GM12878 (cell line): ENCODE measurements around the gene MBOAT2. TPM values are rescaled to one million over a fixed set of nuclear protein-coding genes. Genes with fewer than 3 reads are reported as not detected.
"Not testable (repeated sequence)": the region's sequence is repeated elsewhere in the genome, so short reads cannot be mapped to it uniquely, and the experiment has no call there.

Source experiments
- ATAC-seq: fragments of 200-7000 bp; cut with Tn5 transposase; 3 replicates; pipeline ENCODE4 v1.9.1; 2020; ENCODE audit warnings: mild to moderate bottlenecking, moderate library complexity
- BruUV-seq: library from RNA; stranded (reverse); fragments of 400-500 nt; replicated peaks from 2 replicates; lab custom pipeline; 2021; lab: Mats Ljungman, UMichigan
- CTCF ChIA-PET: fragments of 300-600 bp; sonication (Branson Sonifier 250); formaldehyde crosslinking; extraction: SDS; loops from one replicate; lab custom pipeline; 2021; ENCODE audit warnings: inconsistent platforms; lab: Yijun Ruan, JAX
- POLR2A ChIA-PET: fragments of 350-600 bp; formaldehyde crosslinking; extraction: SDS; loops from one replicate; lab custom pipeline; 2021; ENCODE audit warnings: inconsistent platforms; lab: Charles Lee
- RAD21 ChIA-PET: fragments of 300-600 bp; sonication (Branson Sonifier 250); formaldehyde crosslinking; loops from one replicate; lab custom pipeline; 2023; ENCODE audit warnings: antibody characterized with exemption; ENCODE audit not compliant: unreplicated experiment; lab: Charles Lee
- SMC1A ChIA-PET: fragments of 300-600 bp; sonication (Branson Sonifier 250); formaldehyde crosslinking; loops from one replicate; lab custom pipeline; 2023; ENCODE audit not compliant: unreplicated experiment, uncharacterized antibody; lab: Charles Lee
- DNase-seq: peaks from one replicate; pipeline ENCODE4 v3.0.0-alpha.2; 2011; ENCODE audit warnings: low read depth, low spot score
- FAIRE-seq: peaks from 3 replicates; lab custom pipeline; 2011; peaks lifted over from hg19 to GRCh38; lab: Jason Lieb, UNC
- H2AFZ ChIP-seq: 2 replicates; pipeline ENCODE4 v1.6.0; 2011; ENCODE audit warnings: low read depth, low read length, control low read depth; ENCODE audit not compliant: control insufficient read depth
- H3K27ac ChIP-seq: 2 replicates; pipeline ENCODE4 v1.5.1; 2011; ENCODE audit warnings: control low read depth; ENCODE audit not compliant: control insufficient read depth, insufficient read depth
- H3K27me3 ChIP-seq, 2 experiments: replicated peaks in 1 of 2; 2 replicates each; pipeline versions ENCODE4 v1.6.0 to v1.6.1; 2011; ENCODE audit warnings: low read length in 1 of 2; ENCODE audit not compliant: control insufficient read depth in 2 of 2, insufficient read depth in 2 of 2
- H3K36me3 ChIP-seq, 2 experiments: 2 replicates each; pipeline ENCODE4 v1.5.1; 2011; ENCODE audit warnings: low read length in 1 of 2; ENCODE audit not compliant: control insufficient read depth in 2 of 2, insufficient read depth in 2 of 2
- H3K4me1 ChIP-seq: 2 replicates; pipeline ENCODE4 v1.6.1; 2011; ENCODE audit warnings: mild to moderate bottlenecking, low read length, moderate library complexity, mixed read lengths; ENCODE audit not compliant: control insufficient read depth, insufficient read depth
- H3K4me2 ChIP-seq: 2 replicates; pipeline ENCODE4 v1.6.0; 2011; ENCODE audit warnings: control low read depth; ENCODE audit not compliant: control insufficient read depth, insufficient read depth
- H3K4me3 ChIP-seq: fragments of 200-600 bp; sonication (generic); 2 replicates; pipeline ENCODE4 v1.5.1; 2016
- H3K79me2 ChIP-seq: 2 replicates; pipeline ENCODE4 v1.6.0; 2011; ENCODE audit warnings: low read length; ENCODE audit not compliant: control insufficient read depth, insufficient read depth
- H3K9ac ChIP-seq: 2 replicates; pipeline ENCODE4 v1.8.0; 2011; ENCODE audit warnings: low read length, control low read depth, mixed read lengths; ENCODE audit not compliant: control insufficient read depth, insufficient read depth
- H3K9me3 ChIP-seq: replicated peaks from 3 replicates; pipeline ENCODE4 v1.5.1; 2011; ENCODE audit warnings: mild to moderate bottlenecking, low read length; ENCODE audit not compliant: control insufficient read depth, insufficient read depth
- H4K20me1 ChIP-seq: 2 replicates; pipeline ENCODE4 v1.6.0; 2011; ENCODE audit not compliant: control insufficient read depth, insufficient read depth
- POU2F2 ChIP-seq: IDR thresholded peaks from 3 replicates; pipeline ENCODE4 v1.6.1; 2011; ENCODE audit warnings: low read depth, mild to moderate bottlenecking, low read length, borderline replicate concordance
- RFX5 ChIP-seq: IDR thresholded peaks from 2 replicates; pipeline ENCODE4 v1.6.1; 2011; ENCODE audit warnings: low read depth, low read length, improper control_type of control experiment
- ZNF24 ChIP-seq: fragments of 450-650 bp; IDR thresholded peaks from 2 replicates; pipeline ENCODE4 v1.6.1; 2017; ENCODE audit warnings: antibody characterized with exemption, mild to moderate bottlenecking
- WGBS: methylation state at CpG from one replicate; pipeline ENCODE4 v1.1.6; 2016; ENCODE audit warnings: low lambda C conversion rate; ENCODE audit not compliant: insufficient replicate concordance, insufficient coverage; ENCODE audit errors: missing lambda C conversion rate; 5-methylcytosine and 5-hydroxymethylcytosine counted together
- in situ Hi-C: fragments of 300-500 bp; cut with MboI; formaldehyde crosslinking; loops from 9 replicates; pipeline ENCODE4 v1.14.3; 2018; ENCODE audit warnings: mixed read lengths
- intact Hi-C: fragments of 100-400 bp; cut with micrococcal nuclease; formaldehyde crosslinking; loops from one replicate; pipeline ENCODE4 v1.14.2; 2022; ENCODE audit not compliant: unreplicated experiment
- polyA plus RNA-seq, 11 experiments: library from polyadenylated mRNA; depleted of rRNA in 4 of 11; unstranded in 6 of 11; stranded (reverse) in 5 of 11; fragments of >200 nt; fragmentation: Nextera tagmentation in 4 of 11; fragmentation: Illumina TruSeq in 1 of 11; extraction: Ambion mirVana in 4 of 11; extraction: Trizol in 1 of 11; gene quantifications; 1 replicate in 1 of 11; 2 replicates in 10 of 11; pipeline versions ENCODE4 v1.2.1 to v1.2.3, GENCODE V29; 2011 to 2016; ENCODE audit warnings: inconsistent platforms in 2 of 11, missing spikeins in 2 of 11, low read depth in 1 of 11
- total RNA-seq, 4 experiments: library from RNA; depleted of rRNA in 3 of 4; stranded (reverse); fragments of >200 nt in 3 of 4; fragmentation: Illumina TruSeq in 1 of 4; extraction: Trizol in 1 of 4; gene quantifications; 2 replicates each; pipeline versions ENCODE4 v1.2.1 to v1.2.3, GENCODE V29; 2013 to 2021

The MBOAT2 gene
- total and polyA plus RNA-seq, 10 of the 15 experiments (the other 5 are each of a cell fraction or from before 2014, with no cell fraction given), result 0.08 to 40.6 (median 1.8) TPM

DNA sequence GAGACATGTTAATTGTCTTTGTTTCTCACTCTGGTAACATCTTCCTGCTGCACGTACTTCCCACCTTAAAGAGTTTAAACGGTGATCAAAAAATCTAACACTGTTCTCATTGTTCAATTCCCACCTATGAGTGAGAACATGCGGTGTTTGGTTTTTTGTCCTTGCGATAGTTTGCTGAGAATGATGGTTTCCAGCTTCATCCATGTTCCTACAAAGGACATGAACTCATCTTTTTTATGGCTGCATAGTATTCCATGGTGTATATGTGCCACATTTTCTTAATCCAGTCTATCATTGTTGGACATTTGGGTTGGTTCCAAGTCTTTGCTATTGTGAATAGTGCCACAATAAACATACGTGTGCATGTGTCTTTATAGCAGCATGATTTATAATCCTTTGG is 73.3 kb downstream of the MBOAT2 start:
- BruUV-seq, H3K27ac ChIP-seq, intact Hi-C loops, ATAC-seq, H3K36me3 ChIP-seq, RAD21 ChIA-PET, in situ Hi-C loops, H3K79me2 ChIP-seq, H3K4me2 ChIP-seq, H3K9ac ChIP-seq, H3K27me3 ChIP-seq, H3K9me3 ChIP-seq, H2AFZ ChIP-seq, H3K4me3 ChIP-seq, POLR2A ChIA-PET, H4K20me1 ChIP-seq, CTCF ChIA-PET, FAIRE-seq, DNase-seq, H3K4me1 ChIP-seq: not testable (repeated sequence)
- WGBS, result 85% methylated on average over 4 of the region's 5 CpGs
- SMC1A ChIA-PET, result interaction anchor here (1.0 kb wide), 1 partner anchor 15 kb away, joined by 3 read pairs; no protein-coding TSS in a partner anchor

DNA sequence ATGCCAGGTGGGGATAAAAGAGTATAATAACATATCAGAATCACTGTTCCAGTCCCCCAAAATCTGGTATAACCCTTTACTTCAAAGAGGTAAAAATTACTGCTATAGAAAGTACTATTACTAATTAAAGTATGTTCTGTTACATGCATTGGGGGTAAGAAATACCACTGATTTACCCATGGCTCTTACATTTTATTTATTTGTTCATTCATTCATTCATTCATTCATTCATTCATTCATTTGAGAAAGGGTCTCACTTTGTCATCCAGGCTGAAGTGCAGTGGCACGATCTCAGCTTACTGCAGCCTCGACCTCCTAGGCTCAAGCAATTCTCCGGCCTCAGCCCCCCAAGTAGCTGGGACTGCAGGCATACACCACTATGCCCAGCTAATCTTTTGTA is 74.4 kb downstream of the MBOAT2 start:
- in situ Hi-C loops, result no loop called here
- Histone ChIP-seq H3K4me2 (no peak overlapping the region), H3K36me3 (0 out of 4 replicates have a peak, but pooled peaks cover 0 to 1% of the 10 kb centered on the region in 2 experiments), H3K79me2 (no peaks in the 10 kb centered on the region), H3K9me3 (no peaks in the 10 kb centered on the region), H3K27me3 (no peaks in the 10 kb centered on the region), H3K27ac (no peak overlapping the region), H4K20me1 (no peaks in the 10 kb centered on the region), H2AFZ (no peak overlapping the region), H3K4me3 (no peak overlapping the region), H3K4me1 (no peaks in the 10 kb centered on the region), H3K9ac (no peak overlapping the region)
- intact Hi-C loops, result no loop called here
- DNase-seq (no peak), ATAC-seq (no peak), FAIRE-seq (no peak)
- ChIA-PET RAD21 (no interaction called here), SMC1A (interaction anchor here (1.0 kb wide), 1 partner anchor 14 kb away, joined by 3 read pairs; no protein-coding TSS in a partner anchor), CTCF (no interaction called here), POLR2A (no interaction called here)
- WGBS, result 60% methylated on average over 3 of the region's 3 CpGs
- no TSS peak for BruUV-seq
- peak; percentile 92 for TF ChIP-seq ZNF24
- no peak for TF ChIP-seq POU2F2
- TF ChIP-seq RFX5, result no peak
